ENCODE results near the gene SIPA1L2. TPM values are rescaled to one million over a fixed set of nuclear protein-coding genes. Genes with fewer than 3 reads are reported as not detected.

SIPA1L2 gene, protein sequence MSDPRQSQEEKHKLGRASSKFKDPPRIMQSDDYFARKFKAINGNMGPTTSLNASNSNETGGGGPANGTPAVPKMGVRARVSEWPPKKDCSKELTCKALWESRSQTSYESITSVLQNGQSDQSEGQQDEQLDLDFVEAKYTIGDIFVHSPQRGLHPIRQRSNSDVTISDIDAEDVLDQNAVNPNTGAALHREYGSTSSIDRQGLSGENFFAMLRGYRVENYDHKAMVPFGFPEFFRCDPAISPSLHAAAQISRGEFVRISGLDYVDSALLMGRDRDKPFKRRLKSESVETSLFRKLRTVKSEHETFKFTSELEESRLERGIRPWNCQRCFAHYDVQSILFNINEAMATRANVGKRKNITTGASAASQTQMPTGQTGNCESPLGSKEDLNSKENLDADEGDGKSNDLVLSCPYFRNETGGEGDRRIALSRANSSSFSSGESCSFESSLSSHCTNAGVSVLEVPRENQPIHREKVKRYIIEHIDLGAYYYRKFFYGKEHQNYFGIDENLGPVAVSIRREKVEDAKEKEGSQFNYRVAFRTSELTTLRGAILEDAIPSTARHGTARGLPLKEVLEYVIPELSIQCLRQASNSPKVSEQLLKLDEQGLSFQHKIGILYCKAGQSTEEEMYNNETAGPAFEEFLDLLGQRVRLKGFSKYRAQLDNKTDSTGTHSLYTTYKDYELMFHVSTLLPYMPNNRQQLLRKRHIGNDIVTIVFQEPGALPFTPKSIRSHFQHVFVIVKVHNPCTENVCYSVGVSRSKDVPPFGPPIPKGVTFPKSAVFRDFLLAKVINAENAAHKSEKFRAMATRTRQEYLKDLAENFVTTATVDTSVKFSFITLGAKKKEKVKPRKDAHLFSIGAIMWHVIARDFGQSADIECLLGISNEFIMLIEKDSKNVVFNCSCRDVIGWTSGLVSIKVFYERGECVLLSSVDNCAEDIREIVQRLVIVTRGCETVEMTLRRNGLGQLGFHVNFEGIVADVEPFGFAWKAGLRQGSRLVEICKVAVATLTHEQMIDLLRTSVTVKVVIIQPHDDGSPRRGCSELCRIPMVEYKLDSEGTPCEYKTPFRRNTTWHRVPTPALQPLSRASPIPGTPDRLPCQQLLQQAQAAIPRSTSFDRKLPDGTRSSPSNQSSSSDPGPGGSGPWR (N-terminal part only)
- 4.1 and 5.1 TPM in 2 replicates for total RNA-seq (2014; rRNA removed; shearing (Covaris generic))

DNA sequence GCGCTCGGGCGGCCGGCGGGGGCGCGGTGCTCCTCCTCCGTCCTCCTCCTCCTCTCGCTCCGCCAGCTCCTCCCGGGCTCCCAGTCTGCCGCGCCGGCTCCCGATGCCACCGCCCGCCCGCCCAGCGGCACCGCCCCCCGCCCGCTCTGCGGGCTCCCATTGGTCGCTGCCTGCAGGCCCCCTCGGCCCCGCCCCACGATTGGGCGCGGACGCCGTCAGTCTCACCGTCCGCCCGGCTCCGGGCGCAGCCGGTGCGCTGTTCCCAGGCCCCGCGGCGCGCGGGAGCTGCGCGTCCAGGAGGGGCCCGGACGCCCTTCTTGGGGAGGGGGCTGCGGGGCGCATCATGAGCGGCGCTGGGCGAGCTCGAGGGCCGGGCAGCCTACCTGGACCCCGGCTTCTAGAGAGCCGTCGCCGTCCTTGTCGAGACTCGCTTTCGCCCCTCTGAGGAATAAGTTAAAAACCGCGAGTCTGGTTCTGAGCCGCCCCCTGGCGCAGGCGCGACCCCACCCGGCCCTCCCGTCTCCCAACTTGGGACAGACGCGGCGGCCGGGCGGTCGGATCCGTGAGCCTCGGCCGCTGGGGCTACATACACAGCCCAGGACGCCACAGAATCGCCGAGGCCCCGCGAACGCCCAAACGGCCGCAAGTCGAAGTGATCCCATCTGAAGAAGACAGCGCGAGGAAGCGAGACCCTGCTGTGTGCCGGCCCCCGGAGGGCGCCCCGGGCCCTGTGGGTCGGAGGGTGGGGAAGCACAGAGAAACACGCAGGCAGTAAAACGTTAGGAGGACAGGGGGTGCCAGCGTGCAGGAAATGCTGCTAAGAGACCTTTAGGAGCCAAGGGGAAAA, at the start of gene SIPA1L2:
SIPA1L2 (minus strand) TSS at position 87 of the 847 bp plus-strand sequence. CDS start 114,794 bp downstream, outside the sequence.
- DNase-seq (ENCODE audit: low spot score), result peak; percentile 92

DNA sequence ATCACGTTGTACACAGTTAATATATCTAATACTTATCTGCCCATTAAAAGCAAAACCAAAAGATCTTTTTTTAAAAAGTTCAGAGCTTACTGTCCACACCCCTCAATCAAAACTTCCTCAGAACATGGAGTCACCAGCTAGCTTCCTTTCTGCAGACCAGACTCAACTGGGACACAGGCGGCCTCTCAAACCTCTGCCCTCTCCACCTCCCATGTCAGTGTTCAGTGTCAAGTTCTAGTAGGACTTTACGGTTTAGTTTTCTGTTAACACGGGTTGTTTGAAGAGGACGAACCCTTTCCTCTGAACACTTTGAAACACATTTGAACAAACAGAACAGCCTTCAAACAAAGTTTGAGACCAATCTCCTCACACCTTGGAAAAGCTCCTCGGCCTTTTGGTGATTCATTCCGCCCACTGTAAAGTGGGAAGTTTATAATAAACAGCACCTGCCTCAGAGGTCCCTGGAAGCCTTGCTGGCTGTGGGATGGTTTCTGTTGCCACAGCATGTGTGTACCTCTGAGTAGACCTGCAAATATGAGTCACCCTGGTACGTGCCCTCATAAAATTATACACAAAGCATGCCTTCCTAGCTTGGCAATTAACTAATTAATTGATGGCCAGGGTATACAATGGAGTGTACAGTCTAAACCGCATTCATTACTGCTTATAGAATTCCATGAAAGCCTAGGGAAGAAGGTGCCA, 48.4 kb upstream of the SIPA1L2 start:
- DNase-seq (ENCODE audit: low spot score), result peak; percentile 96

DNA sequence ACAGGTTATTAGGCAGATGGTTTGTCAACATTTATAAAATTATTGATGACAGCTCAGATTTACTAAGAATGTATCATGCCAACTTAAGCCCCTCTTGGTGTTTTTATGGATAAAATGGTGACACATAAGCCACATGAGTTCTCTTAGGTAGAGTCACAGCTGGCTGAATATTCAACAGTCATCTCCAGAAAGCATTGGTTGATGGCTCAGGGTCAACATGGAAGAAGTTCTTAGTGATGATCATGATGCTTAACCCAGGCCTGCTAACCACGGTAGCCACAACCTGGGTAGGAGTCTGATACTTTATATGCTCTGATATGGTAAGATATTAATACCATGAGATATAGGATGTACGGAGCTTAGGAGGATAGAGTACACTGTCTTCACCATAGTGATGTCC, 46.4 kb upstream of the SIPA1L2 start:
- DNase-seq (ENCODE audit: low spot score), result no peak

GRCh38 chr1:232675898-232676297, 46.0 kb upstream of the SIPA1L2 start:
- DNase-seq (ENCODE audit: low spot score), result no peak

DNA sequence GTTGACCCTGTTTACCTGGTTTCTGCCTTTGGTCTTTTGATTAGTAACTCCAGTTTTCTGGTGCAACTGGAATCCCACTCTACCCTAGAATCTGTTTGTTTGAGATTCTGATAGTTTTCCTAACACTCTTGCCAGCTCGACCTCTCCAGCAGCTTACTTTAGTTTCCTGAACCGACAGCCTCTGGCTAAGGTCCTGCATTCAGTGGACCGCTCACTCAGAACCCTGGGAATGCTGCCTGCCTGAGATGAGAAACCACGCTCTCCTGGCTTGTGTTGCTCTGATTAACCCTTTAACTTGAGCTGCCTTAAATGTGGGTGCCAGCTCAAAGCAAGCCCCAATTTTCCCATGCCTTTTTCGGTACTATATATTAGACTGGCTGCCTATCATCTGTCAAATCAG, 45.3 kb upstream of the SIPA1L2 start:
- DNase-seq (ENCODE audit: low spot score), result no peak

GRCh38 chr1:232673256-232673655, 43.3 kb upstream of the SIPA1L2 start:
- DNase-seq (ENCODE audit: low spot score), result no peak

- DNase-seq (ENCODE audit: low spot score), result no peak
Observed at GRCh38 chr1:232669981-232670747, 40.2 kb upstream of the SIPA1L2 start.

DNA sequence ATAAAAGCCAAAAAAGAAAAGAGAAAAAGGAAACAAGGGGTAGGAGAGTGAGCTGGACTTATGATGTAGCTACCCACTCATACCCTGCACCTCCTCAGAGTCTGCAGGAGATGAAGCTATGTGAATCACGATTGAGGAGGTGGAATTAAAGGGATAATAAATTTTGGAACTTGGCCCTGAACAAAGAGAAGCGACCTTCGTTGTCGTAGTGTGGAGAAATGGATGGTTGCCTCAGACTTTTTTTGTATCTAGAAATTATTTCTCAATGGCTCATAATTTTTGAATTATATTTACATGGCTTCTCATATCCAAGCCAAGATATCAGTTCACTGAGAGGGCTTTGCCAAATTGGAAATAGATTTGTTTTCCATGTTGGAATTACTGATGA, 37.8 kb upstream of the SIPA1L2 start:
- DNase-seq (ENCODE audit: low spot score), result no peak

DNA sequence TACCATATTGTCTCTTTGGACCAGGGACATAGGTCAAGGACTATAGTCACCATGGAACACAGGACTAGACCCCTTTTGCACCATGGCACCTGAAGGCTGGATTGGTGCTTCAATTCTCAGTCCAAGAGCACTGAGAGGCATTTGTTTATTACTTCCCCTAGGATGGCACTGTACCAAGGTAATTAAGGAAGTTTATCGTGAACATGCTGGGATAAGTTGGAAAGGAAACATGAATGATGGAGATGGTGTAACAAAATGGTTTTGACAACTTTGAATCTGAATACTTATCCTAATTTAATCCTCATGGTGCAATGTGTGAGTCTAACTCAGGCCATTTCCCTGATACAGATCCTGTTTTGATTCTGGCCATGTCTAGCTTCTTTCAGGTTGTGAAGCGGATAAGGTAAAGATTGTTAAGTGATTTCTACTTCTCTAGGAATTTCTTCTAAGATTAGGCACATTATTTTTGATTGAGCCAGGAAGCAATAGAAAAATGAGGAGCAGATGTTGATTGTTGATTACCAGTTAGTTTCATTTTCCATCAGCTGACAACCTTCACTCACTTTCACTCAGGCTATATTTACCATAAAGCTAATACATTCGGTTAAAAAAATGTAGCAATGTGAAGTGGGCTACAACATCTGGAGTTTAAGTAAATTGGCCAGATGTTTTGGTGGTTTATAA, 37.3 kb upstream of the SIPA1L2 start:
- no peak for DNase-seq (ENCODE audit: low spot score)

DNA sequence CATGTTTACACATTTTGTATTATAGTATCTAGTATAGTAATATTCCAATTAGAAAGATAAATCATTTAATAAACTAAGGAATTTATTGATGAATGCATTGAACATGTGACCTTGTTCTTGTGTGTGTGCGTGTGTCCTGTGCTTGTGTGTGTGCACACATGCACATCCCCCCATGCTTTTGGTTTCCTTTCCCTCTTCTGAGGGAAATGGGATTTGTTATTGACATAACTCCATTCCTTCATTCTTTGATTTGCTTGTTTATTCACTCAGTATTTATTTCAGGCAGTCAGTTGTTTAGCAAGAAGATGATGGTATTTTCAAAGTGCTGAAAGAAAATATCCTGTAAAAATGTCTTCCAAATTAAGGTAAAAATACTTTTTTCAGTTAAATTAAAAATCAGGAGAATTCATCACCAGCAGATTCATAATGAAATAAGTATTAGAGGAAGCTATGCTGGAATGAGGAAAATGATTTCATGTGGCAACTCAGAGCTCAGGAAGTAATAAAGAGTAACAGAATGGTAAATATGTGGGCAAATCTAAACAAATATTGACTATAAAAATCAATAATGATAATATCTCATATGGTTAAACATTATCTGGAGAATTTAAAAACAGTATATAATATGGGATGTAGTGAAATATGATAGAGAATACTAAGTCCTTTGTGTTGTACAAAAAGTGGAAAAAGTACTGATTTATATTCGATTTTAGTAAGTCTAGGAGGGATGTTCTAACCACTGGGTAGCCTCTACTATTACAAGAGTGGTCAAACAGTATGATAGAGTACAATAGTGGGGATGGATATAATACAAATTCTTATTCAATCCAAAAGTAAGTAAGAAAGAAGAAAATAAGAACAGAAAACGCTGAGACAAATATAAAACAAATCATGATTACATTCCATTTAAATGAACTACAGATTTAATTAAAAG, 35.2 kb upstream of the SIPA1L2 start:
- DNase-seq (ENCODE audit: low spot score), result peak; percentile 80

DNA sequence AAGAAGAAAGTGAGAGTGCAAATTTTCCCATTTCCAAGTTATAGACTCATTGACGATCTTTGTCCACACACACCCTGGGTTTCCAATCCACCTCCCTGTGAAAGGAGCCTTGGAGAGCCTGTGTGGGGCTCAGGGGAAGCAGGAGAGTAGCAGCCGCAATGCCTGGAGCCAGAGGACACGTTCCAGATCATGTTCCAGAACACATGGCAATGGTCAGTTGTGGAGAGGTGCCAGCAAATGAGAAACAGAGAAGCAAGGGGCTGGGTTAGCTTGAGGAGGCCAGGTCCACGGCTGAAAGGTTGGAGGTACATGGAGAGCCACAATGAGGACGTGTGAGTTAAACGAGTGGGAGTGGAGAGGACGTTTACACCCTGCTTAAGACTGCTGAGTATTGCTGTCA, 33.0 kb upstream of the SIPA1L2 start:
- no peak for DNase-seq (ENCODE audit: low spot score)

GRCh38 chr1:232658386-232658785, 28.5 kb upstream of the SIPA1L2 start:
- no peak for DNase-seq (ENCODE audit: low spot score)

DNA sequence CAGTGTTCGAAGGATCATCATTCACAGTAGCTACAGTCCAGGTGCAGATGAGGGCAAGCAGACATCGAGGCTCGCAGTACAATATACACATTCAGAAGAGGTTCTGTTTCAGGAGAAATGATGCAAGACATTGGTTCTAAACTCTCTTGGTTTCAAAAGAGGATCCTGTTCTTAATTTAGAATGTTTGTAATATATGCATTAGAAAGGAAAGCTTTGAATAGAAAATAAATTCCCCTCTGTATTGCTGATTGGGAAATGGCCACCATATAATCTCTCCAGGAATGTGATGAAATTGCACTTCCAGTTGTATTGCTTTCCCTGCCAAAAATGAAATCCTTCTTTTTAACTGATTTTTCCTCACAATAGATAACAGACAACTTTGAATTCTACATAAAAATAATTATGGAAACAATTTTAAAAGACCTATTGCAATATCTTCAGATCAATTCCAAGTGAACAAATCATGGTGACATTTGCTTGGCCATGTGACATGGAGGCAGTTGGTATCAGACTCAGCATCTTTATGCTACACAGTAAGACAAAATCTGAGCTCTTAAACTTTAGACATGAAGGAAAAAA, 27.6 kb upstream of the SIPA1L2 start:
- no peak for DNase-seq (ENCODE audit: low spot score)

DNA sequence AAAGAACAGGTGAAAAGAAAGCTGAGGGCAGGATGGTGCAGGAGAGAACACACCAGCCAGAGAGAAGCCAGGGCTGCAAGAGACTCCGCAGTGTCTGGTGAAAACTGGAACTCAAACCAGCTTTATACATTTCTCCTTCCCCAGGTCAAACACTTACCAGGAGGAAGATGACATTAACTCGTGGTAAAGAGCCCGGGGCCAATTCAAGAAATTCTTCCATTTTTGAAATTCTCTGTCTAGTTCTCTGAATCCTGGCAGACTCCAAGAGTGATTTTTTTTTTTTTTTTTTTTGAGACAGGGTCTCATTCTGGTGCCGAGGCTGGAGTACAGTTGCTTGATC, 25.8 kb upstream of the SIPA1L2 start:
- no peak for DNase-seq (ENCODE audit: low spot score)

GRCh38 chr1:232655028-232655745, 25.3 kb upstream of the SIPA1L2 start:
- no peak for DNase-seq (ENCODE audit: low spot score)

GRCh38 chr1:232653789-232654188, 23.9 kb upstream of the SIPA1L2 start:
- no peak for DNase-seq (ENCODE audit: low spot score)

DNA sequence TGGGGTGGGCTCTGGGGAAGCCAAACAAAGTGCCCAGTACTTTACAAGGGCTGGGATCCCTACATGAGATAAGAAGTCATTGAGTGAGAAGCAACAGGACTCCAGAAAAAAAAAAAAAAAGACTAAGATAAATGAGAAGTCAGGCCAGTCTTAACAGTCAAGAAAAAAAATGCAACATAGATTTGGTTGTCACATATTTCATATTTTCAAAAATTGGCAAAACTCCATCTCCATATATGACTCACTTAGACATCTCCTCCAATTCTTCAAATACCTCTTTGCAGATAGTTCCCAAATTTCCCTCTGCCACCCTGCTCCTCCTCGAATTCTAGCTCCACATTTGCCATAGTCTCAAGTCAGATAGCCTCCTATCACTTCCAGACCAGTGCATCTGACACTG, 20.9 kb upstream of the SIPA1L2 start:
- DNase-seq (ENCODE audit: low spot score), result no peak
